ENCODE results near the gene PLBD1.
A peak's percentile ranks its signal among the peaks of the same experiment; 100 is the strongest.

The PLBD1 gene

GRCh38 chr12:14495326-14495725, 72.4 kb downstream of the PLBD1 start:
- no peak for FAIRE-seq

DNA sequence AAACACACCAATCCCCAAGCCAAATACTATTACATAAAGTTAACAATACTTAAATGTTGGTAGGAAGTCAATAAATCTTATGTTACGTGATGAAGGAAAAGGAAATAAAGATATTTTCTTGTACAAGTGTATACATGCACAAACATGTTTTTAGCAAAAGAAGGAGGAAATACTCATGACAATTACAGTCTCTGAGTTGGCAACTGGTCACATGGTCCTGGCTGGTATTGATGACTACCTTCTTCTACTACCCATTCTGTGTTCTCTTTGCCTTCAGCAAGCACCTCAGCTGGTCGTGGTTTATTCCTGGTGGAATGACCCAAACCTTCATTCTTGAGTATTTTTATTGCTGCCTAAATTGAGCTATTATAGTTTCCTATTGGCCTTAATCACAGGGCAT, 84.8 kb downstream of the PLBD1 start:
- no peak for FAIRE-seq

DNA sequence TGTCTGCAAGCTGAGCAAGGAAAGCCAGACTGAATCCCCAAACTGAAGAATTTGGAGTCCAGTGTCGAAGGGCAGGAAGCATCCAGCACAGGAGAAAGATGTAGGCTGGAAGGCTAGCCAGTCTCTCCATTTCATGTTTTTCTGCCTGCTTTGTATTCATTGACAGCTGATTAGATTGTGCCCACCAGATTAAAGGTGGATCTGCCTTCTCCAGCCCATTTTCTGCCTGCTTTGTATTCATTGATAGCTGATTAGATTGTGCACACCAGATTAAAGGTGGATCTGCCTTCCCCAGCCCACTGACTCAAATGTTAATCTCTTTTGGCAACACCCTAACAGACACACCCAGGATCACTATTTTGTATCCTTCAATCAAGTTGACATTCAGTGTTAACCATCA, 85.3 kb downstream of the PLBD1 start:
- FAIRE-seq = no peak

DNA sequence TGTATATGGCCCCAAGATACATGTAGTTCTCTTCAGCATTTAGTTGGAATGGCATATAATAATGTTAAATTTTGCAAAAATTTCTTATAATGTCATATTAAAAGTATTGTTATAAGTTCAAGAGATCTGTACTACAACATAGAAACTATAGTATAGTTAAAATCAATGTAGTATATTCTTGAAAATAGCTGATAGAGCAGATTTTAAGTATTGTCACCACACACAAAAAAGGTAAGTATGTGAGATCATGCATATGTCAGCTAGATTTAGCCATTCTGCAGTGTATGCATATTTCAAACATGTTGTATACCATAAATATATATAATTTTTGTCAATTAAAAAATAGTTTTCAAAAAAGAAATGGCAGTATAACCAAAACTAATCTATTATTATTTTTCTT, 86.5 kb downstream of the PLBD1 start:
- no peak for FAIRE-seq

DNA sequence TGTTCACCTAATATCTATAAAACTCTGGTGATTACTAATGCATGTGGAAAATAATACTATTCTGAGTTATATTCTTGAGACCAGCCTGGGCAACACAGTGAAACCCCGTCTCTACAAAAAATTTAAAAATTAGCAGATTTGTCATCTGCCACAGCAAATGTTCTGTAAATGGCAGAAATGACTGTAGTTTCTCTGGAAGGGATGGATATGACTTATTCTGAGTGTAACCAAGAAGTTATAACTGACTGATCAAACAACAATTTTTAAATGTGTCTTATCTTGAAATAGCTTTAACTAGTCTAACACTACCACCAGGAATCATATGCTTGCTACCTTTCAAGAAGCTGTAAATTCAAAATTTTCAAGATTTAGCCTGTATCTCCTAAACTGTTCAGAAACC, 88.7 kb downstream of the PLBD1 start:
- no peak for FAIRE-seq

DNA sequence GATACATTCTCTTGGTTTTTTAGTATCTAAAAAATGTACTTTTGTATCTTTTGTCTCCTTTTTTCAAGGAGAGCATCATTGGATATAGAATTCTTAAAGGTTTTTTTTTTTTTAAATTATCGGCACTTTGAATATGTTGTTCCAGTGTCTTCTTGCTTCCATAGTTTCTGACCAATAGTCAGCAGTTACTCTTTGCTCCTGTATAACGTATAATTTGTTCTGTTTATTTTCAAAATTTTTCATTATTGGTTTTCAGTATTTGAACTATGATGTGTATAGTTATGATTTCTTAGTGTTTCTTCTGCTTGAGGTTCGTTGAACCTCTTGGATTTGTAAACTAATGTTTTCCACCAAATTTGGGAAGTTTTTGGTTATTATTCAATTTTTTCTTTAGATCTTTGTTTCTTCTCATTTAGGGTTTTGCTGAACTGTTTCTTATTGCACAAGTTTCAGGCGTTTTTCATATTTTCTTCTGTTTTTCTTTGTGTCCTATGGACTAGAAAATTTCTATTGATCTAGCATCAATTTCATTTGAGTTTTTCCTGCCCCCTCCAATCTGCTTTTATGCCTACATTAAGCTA, 93.9 kb downstream of the PLBD1 start:
- peak; percentile 53 for FAIRE-seq

DNA sequence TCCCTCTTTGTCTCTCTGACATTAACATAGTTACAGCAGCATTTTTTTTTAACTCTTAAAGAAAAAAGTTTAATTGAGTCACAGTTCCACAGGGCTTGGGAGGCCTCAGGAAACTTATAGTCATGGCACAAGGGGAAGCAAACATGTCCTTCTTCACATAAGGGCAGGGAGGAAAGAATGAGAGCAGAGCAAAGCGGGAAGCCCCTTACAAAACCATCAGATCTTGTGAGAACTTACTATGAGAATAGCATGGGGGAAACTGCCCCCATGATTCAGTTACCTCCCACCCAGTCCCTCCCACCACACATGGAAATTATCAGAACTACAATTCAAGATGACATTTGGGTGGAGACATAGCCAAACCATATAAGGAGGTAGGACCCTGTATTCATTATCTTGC, 96.2 kb downstream of the PLBD1 start:
- no peak for FAIRE-seq

GRCh38 chr12:14460212-14460841, 107.4 kb downstream of the PLBD1 start:
- peak; percentile 21 for FAIRE-seq

- FAIRE-seq = no peak
Measured at GRCh38 chr12:14454098-14454907, 113.4 kb downstream of the PLBD1 start.
